HL-60 (cell line): ENCODE results near the gene PHC1.
"Not testable (repeated sequence)": the region's sequence is repeated elsewhere in the genome, so short reads cannot be mapped to it uniquely, and the experiment has no call there.

Experiments used
- DNase-seq, 2 experiments: peaks; one replicate each; pipeline ENCODE4 v3.0.0-alpha.2; 2010 to 2020; ENCODE audit warnings: low read depth in 1 of 2, low spot score in 1 of 2
- H3K27ac ChIP-seq: fragments of 250-450 bp; sonication (Bioruptor Pico); replicated peaks from 2 replicates; pipeline ENCODE4 v1.5.1; 2020; ENCODE audit warnings: mild to moderate bottlenecking, moderate library complexity
- H3K27me3 ChIP-seq: fragments of 250-450 bp; sonication (Bioruptor Pico); 2 replicates; pipeline ENCODE4 v1.5.1; 2021; ENCODE audit warnings: mild to moderate bottlenecking, moderate library complexity; ENCODE audit not compliant: insufficient read depth, poor library complexity, severe bottlenecking
- H3K4me3 ChIP-seq: replicated peaks from 2 replicates; pipeline ENCODE4 v1.5.1; 2011; ENCODE audit warnings: mild to moderate bottlenecking, control low read depth, low read length; ENCODE audit not compliant: insufficient read depth
- GABPA ChIP-seq: IDR thresholded peaks from 2 replicates; pipeline ENCODE4 v1.6.1; 2012; ENCODE audit warnings: low read depth
- POLR2AphosphoS5 ChIP-seq: IDR thresholded peaks from 2 replicates; pipeline ENCODE4 v1.6.1; 2012; ENCODE audit warnings: low read depth
- SPI1 ChIP-seq: IDR thresholded peaks from 2 replicates; pipeline ENCODE4 v1.6.1; 2012; ENCODE audit warnings: low read depth, mild to moderate bottlenecking, borderline replicate concordance
- TF ChIP-seq, protein P1 (sequence below): IDR thresholded peaks from one replicate; pipeline ENCODE4 v1.5.1; 2011; ENCODE audit warnings: low read length, control low read depth, inconsistent platforms; ENCODE audit not compliant: insufficient read depth
- TF ChIP-seq, protein P2 (sequence below): IDR thresholded peaks from 2 replicates; pipeline ENCODE4 v1.6.1; 2012; ENCODE audit warnings: low read depth; ENCODE audit not compliant: insufficient replicate concordance

Gene PHC1

DNA sequence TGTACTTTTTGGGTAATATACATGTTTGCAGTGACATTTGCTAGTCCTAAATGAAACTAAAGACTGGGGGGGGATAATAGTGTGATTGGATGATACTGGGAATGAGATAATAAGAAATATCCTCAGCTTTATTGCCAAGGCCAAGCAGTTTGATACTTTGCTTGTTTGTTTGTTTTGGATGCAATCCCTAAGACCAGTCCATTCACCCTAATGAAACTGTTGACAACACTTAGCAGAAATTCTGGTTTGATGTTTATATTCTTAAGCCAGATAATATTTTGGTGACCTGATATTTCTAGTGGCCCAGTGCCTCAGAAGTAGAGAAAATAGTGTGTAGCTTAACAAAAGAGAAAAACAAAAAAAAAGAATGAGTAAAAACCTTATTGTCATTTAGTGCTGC is 1.8 kb downstream of the PHC1 start:
- no peak for DNase-seq
- H3K27me3 ChIP-seq: peaks cover 9% of the 10 kb centered on the region
- H3K27ac ChIP-seq: no peak overlapping the region
- TF ChIP-seq SPI1 (no peak), GABPA (no peak), POLR2AphosphoS5 (no peak)
- TF ChIP-seq, protein P1, sequence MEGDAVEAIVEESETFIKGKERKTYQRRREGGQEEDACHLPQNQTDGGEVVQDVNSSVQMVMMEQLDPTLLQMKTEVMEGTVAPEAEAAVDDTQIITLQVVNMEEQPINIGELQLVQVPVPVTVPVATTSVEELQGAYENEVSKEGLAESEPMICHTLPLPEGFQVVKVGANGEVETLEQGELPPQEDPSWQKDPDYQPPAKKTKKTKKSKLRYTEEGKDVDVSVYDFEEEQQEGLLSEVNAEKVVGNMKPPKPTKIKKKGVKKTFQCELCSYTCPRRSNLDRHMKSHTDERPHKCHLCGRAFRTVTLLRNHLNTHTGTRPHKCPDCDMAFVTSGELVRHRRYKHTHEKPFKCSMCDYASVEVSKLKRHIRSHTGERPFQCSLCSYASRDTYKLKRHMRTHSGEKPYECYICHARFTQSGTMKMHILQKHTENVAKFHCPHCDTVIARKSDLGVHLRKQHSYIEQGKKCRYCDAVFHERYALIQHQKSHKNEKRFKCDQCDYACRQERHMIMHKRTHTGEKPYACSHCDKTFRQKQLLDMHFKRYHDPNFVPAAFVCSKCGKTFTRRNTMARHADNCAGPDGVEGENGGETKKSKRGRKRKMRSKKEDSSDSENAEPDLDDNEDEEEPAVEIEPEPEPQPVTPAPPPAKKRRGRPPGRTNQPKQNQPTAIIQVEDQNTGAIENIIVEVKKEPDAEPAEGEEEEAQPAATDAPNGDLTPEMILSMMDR: no peak
- TF ChIP-seq, protein P2, sequence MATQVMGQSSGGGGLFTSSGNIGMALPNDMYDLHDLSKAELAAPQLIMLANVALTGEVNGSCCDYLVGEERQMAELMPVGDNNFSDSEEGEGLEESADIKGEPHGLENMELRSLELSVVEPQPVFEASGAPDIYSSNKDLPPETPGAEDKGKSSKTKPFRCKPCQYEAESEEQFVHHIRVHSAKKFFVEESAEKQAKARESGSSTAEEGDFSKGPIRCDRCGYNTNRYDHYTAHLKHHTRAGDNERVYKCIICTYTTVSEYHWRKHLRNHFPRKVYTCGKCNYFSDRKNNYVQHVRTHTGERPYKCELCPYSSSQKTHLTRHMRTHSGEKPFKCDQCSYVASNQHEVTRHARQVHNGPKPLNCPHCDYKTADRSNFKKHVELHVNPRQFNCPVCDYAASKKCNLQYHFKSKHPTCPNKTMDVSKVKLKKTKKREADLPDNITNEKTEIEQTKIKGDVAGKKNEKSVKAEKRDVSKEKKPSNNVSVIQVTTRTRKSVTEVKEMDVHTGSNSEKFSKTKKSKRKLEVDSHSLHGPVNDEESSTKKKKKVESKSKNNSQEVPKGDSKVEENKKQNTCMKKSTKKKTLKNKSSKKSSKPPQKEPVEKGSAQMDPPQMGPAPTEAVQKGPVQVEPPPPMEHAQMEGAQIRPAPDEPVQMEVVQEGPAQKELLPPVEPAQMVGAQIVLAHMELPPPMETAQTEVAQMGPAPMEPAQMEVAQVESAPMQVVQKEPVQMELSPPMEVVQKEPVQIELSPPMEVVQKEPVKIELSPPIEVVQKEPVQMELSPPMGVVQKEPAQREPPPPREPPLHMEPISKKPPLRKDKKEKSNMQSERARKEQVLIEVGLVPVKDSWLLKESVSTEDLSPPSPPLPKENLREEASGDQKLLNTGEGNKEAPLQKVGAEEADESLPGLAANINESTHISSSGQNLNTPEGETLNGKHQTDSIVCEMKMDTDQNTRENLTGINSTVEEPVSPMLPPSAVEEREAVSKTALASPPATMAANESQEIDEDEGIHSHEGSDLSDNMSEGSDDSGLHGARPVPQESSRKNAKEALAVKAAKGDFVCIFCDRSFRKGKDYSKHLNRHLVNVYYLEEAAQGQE: no peak
- H3K4me3 ChIP-seq: no peak overlapping the region

DNA sequence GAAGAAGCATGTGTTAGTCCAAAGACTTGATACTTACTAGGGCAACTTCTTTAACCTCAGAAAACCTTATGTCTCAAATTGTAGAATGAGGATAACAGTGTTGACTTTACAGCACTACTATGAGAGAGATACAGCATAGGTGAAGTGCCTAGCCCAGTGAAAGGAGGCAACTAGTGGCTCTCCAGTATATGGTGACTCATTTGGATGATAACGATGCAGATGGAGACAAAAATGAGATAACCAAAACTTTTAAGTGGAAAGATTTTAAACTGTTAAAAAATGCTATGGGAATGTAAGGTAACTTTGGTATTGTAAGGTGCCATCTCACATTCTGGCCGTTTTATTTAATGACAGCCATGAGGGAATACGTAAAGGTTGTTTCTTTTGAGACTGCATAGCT is 2.7 kb downstream of the PHC1 start:
- TF ChIP-seq SPI1: no peak
- TF ChIP-seq, protein P1: no peak
- TF ChIP-seq POLR2AphosphoS5: no peak
- no peak for TF ChIP-seq GABPA
- TF ChIP-seq, protein P2: no peak
- no peak overlapping the region for H3K4me3 ChIP-seq
- no peak for DNase-seq
- H3K27me3 ChIP-seq: peaks cover 9% of the 10 kb centered on the region
- H3K27ac ChIP-seq: no peak overlapping the region

DNA sequence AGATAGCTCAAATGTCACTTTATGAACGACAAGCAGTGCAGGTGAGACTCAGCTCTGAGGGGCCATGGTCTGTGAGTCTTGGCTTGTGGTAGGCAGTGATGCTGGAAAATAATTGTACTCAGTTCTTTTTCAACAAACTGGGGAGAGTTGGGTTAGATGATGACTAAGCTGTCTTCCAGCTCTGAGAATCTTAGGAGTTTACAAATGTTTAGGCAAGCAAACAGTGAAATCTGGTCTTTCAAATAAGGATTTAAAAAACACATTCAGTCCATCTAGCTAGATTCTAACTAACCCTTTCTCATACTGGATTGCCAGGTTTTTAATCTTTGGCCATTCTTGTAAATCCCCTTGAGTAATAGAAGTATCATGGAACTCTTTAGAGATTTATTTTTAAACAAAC is 3.4 kb downstream of the PHC1 start:
- TF ChIP-seq POLR2AphosphoS5 (no peak), SPI1 (no peak), GABPA (no peak)
- TF ChIP-seq, protein P2: no peak
- TF ChIP-seq, protein P1: no peak
- DNase-seq: no peak
- Histone ChIP-seq H3K27ac (no peak overlapping the region), H3K27me3 (peaks cover 9% of the 10 kb centered on the region), H3K4me3 (no peak overlapping the region)

DNA sequence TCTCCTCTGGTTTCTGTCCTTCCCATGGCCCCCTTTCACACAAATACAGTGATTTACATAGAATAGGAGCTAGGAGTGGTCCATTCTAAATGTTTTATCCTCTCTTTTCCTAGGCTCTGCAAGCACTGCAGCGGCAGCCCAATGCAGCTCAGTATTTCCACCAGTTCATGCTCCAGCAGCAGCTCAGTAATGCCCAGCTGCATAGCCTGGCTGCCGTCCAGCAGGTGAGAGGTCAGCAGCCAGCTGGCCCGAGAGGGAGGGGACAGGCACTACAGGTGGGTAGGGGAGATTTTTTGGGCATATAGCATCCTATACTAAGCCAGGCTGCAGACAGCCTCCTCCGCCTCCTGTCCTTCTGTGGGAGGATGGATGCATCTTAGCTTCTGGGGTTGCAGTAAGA is 5.3 kb downstream of the PHC1 start:
- H3K27ac ChIP-seq, H3K27me3 ChIP-seq, DNase-seq, H3K4me3 ChIP-seq: not testable (repeated sequence)
